GM20000 (cell line): Measurements from ENCODE around the gene ZNF438.
"Not testable (repeated sequence)": the region's sequence is repeated elsewhere in the genome, so short reads cannot be mapped to it uniquely, and the experiment has no call there.

Source experiments
- DNase-seq: peaks from one replicate; pipeline ENCODE4 v3.0.0; 2012; ENCODE audit warnings: low spot score
- CTCF ChIP-seq: IDR thresholded peaks from 2 replicates; pipeline ENCODE4 v1.5.1; 2012; ENCODE audit warnings: mild to moderate bottlenecking, control low read depth; ENCODE audit errors: extremely low read depth, missing control alignments

Gene ZNF438

GRCh38 chr10:30985512-30985911, 46.2 kb downstream of the ZNF438 start:
- no peak for DNase-seq
- TF ChIP-seq CTCF, result no peak

DNA sequence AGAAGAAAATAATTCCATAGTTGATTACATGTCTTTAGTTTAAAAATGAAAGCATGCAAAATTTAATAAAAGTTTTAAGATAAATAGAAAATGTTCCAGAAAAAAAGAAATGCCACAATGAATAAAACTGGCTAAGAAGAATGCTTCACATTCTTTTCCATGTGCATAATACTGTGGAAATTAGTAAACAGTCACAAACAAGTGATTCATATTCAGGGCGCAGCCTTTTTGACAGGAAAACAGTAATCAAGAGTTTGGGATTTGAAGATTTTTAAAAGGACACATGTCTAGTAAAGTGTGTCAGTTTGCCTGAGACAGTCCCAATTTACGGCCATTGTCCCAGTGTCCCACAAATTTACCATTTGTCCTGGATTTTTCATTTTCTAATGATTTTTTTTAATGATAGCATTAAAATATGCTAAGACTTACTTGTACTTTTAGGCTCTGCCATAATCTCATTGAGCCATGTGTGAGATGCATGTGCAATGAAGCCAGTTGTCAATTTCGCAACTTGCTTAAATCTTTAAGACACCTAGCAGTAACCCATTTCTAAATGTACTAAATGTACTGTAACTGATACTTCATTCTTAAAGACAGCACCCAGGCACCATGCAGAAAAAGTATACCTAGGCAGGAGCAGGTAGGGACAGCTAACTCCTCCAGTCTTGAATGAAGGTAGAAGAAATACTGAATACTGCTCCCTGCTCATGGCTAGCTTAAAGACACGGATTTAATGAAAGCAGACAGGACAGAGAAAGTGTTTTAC, 46.9 kb downstream of the ZNF438 start:
- no peak for TF ChIP-seq CTCF
- DNase-seq, result no peak

GRCh38 chr10:30983209-30983608, 48.5 kb downstream of the ZNF438 start:
- DNase-seq, result not testable (repeated sequence)

DNA sequence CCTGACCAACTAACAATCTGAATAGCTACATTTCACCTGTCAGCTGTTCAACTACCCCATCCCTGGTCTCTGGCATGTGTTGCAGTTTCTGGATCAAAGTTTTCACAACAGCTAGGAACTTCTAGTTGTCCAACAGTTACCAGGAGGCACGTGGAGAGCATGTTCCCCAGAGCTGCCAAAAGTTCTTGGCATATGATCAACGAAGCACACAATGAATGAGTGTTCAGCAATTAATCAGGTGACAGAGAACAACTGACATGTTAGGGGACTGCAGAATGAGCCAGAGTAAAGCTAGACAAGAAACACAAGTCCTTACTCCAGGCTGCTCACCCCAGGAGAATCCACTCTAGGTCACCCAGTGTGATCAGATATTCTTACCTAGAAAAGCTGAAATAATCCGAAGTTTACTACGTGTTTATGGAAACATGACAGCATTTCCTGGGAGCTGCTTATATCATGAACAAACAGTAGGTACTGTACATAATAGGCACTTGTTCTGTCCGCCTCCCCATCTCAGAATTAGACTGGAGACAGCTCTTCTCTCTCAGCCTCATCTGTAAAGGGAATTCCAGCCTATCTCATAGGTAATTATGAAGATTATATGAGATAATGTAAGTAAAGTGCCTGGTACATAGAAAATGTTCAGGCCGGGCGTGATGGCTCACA, 50.6 kb downstream of the ZNF438 start:
- no peak for DNase-seq
- TF ChIP-seq CTCF, result no peak

DNA sequence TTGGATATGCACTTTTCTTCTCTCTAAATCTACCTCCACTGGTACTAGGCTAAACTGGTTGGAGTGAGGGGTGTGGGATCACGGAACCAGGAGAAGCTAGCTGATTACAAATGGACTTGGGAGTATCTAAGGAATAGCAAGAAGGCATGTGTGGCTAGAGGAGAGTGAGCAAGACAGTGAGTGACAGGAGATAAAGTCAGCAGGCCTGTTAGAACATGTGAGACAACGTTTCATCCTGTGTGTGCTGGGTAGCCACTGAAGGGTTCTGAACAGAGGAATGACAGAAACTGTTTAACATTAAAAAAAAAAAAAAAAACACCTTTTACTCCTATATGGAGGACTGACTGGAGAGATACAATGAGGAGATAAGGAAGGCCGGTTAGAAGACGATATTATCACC, 51.7 kb downstream of the ZNF438 start:
- no peak for TF ChIP-seq CTCF
- DNase-seq, result no peak

DNA sequence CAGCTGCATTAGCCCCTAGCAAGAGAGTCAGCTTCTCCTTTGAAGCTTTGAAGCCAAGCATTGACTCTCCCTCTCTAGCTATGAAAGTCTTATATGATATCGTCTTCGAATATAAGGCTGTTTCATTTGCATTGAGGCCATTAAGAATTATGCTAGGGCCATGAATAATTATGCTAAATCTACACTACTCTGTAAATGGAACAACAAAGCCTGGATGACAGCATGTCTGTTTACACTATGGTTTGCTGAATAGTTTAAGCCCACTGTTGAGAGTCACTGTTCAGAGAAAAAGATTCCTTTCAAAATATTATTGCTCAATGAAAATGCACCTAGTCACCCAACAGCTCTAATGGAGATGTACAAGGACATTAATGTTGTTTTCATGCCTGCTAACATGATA, 52.8 kb downstream of the ZNF438 start:
- no peak for TF ChIP-seq CTCF
- DNase-seq, result no peak

DNA sequence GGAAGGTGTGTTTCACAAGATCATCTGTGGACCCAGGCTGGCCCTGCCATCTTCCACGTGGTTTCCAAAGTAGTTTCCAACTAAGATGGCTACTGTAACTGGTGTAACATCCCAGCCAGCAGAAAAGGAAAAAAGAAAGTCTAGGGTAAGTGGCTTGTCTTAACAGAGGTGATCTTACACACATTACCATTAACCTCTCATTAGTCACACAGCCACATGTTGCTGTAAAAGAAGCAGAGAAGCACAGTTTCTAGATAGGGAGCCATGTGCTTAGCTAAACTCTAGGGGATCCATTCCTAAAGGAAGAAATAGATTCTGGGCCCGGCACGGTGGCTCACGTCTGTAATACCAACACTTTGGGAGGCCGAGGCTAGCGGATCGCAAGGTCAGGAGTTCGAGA, 54.3 kb downstream of the ZNF438 start:
- TF ChIP-seq CTCF, result no peak
- DNase-seq, result no peak

- no peak for DNase-seq
- TF ChIP-seq CTCF, result no peak
Observed at GRCh38 chr10:30974773-30975415, 56.8 kb downstream of the ZNF438 start.
